SK-N-MC (cell line): ENCODE results near the gene OR9G4.

Source experiments
- DNase-seq: peaks from one replicate; pipeline ENCODE4 v3.0.0-alpha.2; 2011; ENCODE audit warnings: low read depth, low spot score
- H3K27ac ChIP-seq: fragments of 200-600 bp; sonication (generic); 2 replicates; pipeline ENCODE4 v1.5.1; 2016; ENCODE audit warnings: mixed run types
- H3K36me3 ChIP-seq: fragments of 200-600 bp; sonication (generic); 2 replicates; pipeline ENCODE4 v1.6.1; 2017; ENCODE audit warnings: antibody characterized with exemption, low read length, mixed read lengths; ENCODE audit not compliant: insufficient read depth
- H3K4me3 ChIP-seq: fragments of 200-600 bp; sonication (generic); 2 replicates; pipeline ENCODE4 v1.5.1; 2016
- H3K9ac ChIP-seq: fragments of 200-600 bp; sonication (generic); 2 replicates; pipeline ENCODE4 v1.8.0; 2017; ENCODE audit warnings: mixed run types, mixed read lengths; ENCODE audit not compliant: insufficient read length
- H3K9me3 ChIP-seq: fragments of 200-600 bp; sonication (generic); 2 replicates; pipeline ENCODE4 v1.6.1; 2017; ENCODE audit warnings: low read depth, mild to moderate bottlenecking, antibody characterized with exemption, low read length, moderate library complexity, mixed read lengths
- EZH2 ChIP-seq: fragments of 200-600 bp; sonication (generic); IDR thresholded peaks from one replicate; pipeline ENCODE4 v1.6.1; 2017; ENCODE audit warnings: antibody characterized with exemption
- FOXP2 ChIP-seq: optimal IDR thresholded peaks from 2 replicates; pipeline ENCODE3; 2011; ENCODE audit warnings: mild to moderate bottlenecking, moderate library complexity; ENCODE audit not compliant: insufficient read depth; ENCODE audit errors: extremely low read length, control extremely low read depth
- POLR2AphosphoS5 ChIP-seq: IDR thresholded peaks from 2 replicates; pipeline ENCODE4 v1.6.1; 2012; ENCODE audit warnings: mild to moderate bottlenecking, low read depth, low read length, borderline replicate concordance

OR9G4 gene

GRCh38 chr11:56693428-56693827, 55.1 kb downstream of the OR9G4 start:
- Histone ChIP-seq H3K9ac (no peak overlapping the region), H3K4me3 (no peak overlapping the region), H3K9me3 (no peaks in the 10 kb centered on the region), H3K36me3 (no peaks in the 10 kb centered on the region), H3K27ac (no peak overlapping the region)
- no peak for DNase-seq
- TF ChIP-seq EZH2: no peak
- no peak for TF ChIP-seq POLR2AphosphoS5
- TF ChIP-seq FOXP2: no peak
